ENCODE results near the gene PSMG3.

The PSMG3 gene

DNA sequence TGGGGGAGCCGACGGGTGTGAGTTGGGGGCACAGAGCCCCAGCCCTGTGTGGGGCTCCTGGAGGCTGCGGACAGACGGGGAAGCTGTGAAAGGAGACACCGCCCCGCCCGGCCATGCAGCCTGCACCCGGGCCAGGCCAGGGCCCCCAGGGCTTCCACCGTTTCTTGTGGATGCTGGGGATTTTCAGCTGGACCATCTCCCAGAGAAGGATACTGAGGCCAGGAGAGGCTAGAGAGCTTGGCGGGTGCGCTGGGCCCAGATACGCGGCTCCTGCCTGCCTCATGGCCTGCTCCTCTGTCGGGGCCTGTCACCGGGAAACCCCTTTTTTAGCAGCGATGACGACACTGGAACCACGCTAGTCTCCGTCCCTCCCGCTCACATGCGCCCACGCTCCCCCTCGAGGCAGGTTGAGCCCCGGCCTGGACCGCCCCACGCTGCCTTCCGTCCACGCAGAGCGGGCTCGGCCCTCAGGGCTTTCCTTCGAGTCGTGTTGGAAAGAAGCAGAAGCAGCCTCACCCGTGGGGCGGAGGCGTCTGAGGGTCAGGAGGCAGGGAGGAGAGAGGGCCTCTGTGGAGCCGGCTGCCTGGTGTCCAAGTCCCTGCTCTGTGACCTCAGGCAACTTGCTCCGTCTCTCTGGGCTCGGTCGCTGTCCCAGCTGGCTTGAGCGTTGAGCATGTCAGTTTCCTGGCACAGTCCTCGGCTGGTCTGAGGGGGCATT lies 25.5 kb downstream of the PSMG3 start:
- no peak overlapping the region for H3K4me3 ChIP-seq (ENCODE audit: low read length)
- TF ChIP-seq, protein P1, sequence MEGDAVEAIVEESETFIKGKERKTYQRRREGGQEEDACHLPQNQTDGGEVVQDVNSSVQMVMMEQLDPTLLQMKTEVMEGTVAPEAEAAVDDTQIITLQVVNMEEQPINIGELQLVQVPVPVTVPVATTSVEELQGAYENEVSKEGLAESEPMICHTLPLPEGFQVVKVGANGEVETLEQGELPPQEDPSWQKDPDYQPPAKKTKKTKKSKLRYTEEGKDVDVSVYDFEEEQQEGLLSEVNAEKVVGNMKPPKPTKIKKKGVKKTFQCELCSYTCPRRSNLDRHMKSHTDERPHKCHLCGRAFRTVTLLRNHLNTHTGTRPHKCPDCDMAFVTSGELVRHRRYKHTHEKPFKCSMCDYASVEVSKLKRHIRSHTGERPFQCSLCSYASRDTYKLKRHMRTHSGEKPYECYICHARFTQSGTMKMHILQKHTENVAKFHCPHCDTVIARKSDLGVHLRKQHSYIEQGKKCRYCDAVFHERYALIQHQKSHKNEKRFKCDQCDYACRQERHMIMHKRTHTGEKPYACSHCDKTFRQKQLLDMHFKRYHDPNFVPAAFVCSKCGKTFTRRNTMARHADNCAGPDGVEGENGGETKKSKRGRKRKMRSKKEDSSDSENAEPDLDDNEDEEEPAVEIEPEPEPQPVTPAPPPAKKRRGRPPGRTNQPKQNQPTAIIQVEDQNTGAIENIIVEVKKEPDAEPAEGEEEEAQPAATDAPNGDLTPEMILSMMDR (conservative IDR thresholded peaks at IDR 0.05; ENCODE audit: low read depth, low read length): no peak
- no peak for DNase-seq (ENCODE audit: low read depth)

DNA sequence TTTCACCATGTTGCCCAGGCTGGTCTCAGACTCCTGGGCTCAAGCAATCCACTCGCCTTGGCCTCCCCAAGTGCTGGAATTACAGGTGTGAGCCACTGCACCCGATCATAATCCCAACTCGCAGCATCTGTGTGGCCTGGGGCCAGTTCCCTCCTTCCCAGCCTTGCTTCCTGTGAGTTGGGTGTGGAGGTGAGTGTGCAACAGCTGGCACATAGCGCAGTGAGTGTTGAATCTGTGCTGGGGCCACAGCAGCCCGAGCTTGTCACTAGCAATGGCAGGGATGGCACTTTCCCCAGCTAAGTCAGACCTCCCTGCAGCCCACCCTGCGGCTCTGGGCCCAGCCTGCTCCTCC lies 26.0 kb downstream of the PSMG3 start:
- H3K4me3 ChIP-seq (ENCODE audit: low read length): no peak overlapping the region
- no peak for DNase-seq (ENCODE audit: low read depth)
- TF ChIP-seq, protein P1 (conservative IDR thresholded peaks at IDR 0.05; ENCODE audit: low read depth, low read length): no peak

DNA sequence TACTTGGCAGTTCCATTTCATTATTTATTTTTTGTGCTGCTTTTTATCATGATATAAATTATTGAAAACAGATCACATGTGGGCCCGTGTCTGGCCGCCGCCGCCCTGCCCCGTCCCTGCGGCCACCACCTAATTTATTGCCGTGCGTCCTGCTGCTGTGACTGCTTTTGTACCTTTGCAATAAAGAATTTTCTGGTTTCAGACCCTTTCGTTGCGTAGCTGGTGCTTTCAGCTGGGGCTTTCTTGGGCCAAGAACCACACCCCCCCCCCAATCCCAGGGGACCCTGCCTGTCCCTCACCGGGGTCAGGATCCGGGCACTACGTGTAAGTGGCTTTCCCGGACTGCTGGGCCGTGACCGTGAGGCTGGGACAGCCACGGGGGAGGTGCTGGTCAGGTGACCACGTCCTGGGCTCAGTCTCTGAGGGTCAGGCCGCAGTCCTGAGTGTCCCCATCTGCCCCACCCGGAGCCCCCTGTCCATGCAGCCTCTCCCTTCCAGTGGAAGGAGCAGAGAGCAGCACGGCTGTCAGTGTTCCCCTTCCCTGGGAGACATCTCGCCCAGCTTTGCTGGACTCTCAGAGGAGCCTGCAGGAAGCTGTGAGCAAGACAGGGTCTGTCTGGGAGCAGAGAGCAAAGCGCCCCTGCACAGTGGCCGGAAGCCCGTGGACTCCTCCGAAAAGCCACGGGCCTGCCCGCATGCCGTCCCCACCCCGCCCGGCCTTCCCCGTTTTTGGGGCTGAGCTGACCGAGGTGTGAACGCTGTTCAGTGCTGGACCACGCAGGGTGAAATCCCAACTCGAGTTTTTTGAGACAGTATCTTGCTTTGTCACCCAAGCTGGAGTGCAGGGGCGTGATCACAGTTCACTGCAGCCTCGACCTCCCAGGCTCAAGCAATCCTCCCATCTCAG lies 26.7 kb downstream of the PSMG3 start:
- TF ChIP-seq, protein P1 (conservative IDR thresholded peaks at IDR 0.05; ENCODE audit: low read depth, low read length): no peak
- DNase-seq (ENCODE audit: low read depth): no peak
- H3K4me3 ChIP-seq (ENCODE audit: low read length): no peak overlapping the region

DNA sequence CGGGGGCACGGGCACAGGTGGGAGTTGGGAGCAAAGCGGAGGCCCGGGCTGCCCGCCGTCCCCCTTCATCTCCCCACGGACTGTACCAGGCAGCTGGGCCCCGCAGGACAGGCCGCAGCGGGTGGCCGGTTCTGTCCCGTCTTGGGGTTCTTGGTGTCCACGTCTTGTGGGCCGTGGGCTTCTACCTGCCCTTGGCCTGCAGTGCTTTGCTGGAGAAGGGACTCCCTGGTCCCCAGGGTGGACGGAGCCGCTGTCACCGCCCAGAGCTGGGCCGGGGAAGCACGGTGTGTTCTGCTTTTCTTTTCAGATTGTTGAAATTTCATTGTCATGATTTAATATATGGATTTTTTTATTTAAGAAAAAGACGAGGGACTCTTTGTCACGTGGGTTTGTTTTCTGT lies 27.5 kb downstream of the PSMG3 start:
- no peak overlapping the region for H3K4me3 ChIP-seq (ENCODE audit: low read length)
- DNase-seq (ENCODE audit: low read depth): no peak
- TF ChIP-seq, protein P1 (conservative IDR thresholded peaks at IDR 0.05; ENCODE audit: low read depth, low read length): no peak

DNA sequence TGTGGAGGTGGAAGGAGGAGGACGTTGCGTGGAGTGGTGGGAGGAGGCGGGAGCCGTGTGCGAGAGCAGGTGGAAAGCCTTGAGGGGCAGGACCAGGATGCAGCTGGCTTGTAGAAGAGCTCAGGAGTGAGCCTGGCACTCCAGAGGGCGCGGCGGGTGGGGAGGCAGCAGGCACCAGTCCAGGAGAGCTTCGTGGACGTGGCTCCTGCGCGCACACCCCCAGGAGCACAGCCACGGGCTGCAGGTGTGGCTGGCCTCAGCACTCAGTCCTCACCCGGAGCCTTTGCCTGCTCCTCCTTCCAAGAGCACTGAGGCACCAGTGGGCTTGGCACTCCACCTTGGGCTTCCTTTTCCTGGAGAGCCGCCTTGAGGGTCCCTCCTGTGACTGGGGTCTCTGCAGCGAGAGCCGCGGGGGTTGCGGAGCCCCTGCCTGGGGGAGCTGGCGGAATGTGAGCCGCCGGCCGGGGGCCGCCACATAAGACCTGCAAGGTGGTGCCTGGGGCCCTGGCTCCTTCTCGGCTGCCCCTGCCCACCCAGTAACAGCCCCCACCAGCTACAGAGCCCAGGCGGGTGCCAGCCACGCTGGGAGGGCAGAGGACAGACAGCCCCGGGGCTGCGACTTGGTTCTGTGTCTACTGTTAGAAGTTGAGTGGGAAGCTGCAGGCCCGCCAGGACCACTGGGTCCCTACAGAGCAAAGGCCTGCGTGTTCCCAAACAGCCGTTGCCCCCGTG lies 28.2 kb downstream of the PSMG3 start:
- TF ChIP-seq, protein P1 (conservative IDR thresholded peaks at IDR 0.05; ENCODE audit: low read depth, low read length): no peak

DNA sequence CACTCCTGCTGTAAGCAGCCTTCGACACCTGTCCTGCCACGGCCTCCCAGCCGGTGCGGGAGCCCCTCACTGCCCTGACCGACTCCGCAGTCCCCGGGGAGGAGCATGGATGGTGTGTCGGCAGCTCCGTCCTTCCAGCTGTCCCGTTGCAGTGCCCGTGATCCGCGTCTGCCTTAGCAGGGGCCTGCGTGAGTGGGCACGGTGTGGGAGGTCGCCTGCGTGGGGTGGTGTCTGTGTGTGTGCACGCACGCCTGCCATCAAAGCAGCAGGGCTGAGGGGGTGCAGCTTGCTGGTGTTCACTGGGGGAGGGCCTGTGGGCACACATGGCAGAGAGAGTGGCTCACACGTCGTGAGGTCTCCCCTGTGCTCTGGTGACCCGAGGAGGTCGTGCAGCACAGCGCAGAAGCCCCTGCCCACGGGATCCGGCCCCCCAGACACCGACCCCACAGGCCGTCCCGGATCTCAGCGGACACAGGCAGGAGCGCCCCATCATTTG lies 29.0 kb downstream of the PSMG3 start:
- no peak for DNase-seq (ENCODE audit: low read depth)
- no peak overlapping the region for H3K4me3 ChIP-seq (ENCODE audit: low read length)
- TF ChIP-seq, protein P1 (conservative IDR thresholded peaks at IDR 0.05; ENCODE audit: low read depth, low read length): no peak

More for the DNA sequence above, 28.2 kb downstream of the PSMG3 start:
- DNase-seq (ENCODE audit: low read depth): no peak
- no peak overlapping the region for H3K4me3 ChIP-seq (ENCODE audit: low read length)

Measured in retinal pigment epithelial cell (primary cell).